Skin epidermis (tissue), 12 donors: ENCODE measurements around the gene DDX5.

Experiments used
- H3K27ac ChIP-seq, 21 experiments: fragments of 200-600 bp; sonication (generic) in 11 of 21; one replicate each; pipeline ENCODE4 v1.5.0; 2020; ENCODE audit warnings: mild to moderate bottlenecking in 3 of 21, inconsistent platforms in 2 of 21, moderate library complexity in 2 of 21
- H3K4me3 ChIP-seq, 7 experiments: fragments of 200-600 bp; sonication (generic) in 2 of 7; one replicate each; pipeline ENCODE4 v1.5.0; 2020; ENCODE audit warnings: inconsistent platforms in 2 of 7, mild to moderate bottlenecking in 2 of 7, moderate library complexity in 1 of 7

Gene DDX5

GRCh38 chr17:64506201-64506575 lies at the start of gene DDX5:
Gene DDX5, minus strand, starts transcription at chr17:64506289. Its CDS starts 170 bp downstream, at chr17:64506119.
- Histone ChIP-seq H3K4me3 (peak within 1 kb of the TSS; percentile 64 to 99 (median 85)), H3K27ac (peak within 1 kb of the TSS; percentile 95 to 100 (median 99))

- Histone ChIP-seq H3K4me3 (no peak overlapping the region), H3K27ac (peak overlapping the region in 1 of 21 experiments; percentile 9)
Observed at GRCh38 chr17:64555281-64555680, 49.2 kb upstream of the DDX5 start.

GRCh38 chr17:64554028-64554637 lies 48.0 kb upstream of the DDX5 start:
- Histone ChIP-seq H3K4me3 (no peak overlapping the region), H3K27ac (no peak overlapping the region)

GRCh38 chr17:64551461-64551860 lies 45.4 kb upstream of the DDX5 start:
- Histone ChIP-seq H3K4me3 (no peak overlapping the region), H3K27ac (no peak overlapping the region)

GRCh38 chr17:64547319-64547718 lies 41.2 kb upstream of the DDX5 start:
- Histone ChIP-seq H3K4me3 (no peak overlapping the region), H3K27ac (no peak overlapping the region)

- Histone ChIP-seq H3K4me3 (no peak overlapping the region), H3K27ac (no peak overlapping the region)
Observed at GRCh38 chr17:64546716-64547115, 40.6 kb upstream of the DDX5 start.

- no peak overlapping the region for H3K4me3 ChIP-seq
- H3K27ac ChIP-seq, result no peak overlapping the region
Observed at GRCh38 chr17:64544742-64545141, 38.7 kb upstream of the DDX5 start.

- no peak overlapping the region for H3K4me3 ChIP-seq
- H3K27ac ChIP-seq, result no peak overlapping the region
Observed at GRCh38 chr17:64540118-64540776, 34.2 kb upstream of the DDX5 start.

- H3K27ac ChIP-seq, result no peak overlapping the region
- H3K4me3 ChIP-seq, result no peak overlapping the region
Observed at GRCh38 chr17:64538508-64539130, 32.5 kb upstream of the DDX5 start.

- no peak overlapping the region for H3K27ac ChIP-seq
- no peak overlapping the region for H3K4me3 ChIP-seq
Observed at GRCh38 chr17:64537488-64537887, 31.4 kb upstream of the DDX5 start.

GRCh38 chr17:64536913-64537312 lies 30.8 kb upstream of the DDX5 start:
- Histone ChIP-seq H3K27ac (no peak overlapping the region), H3K4me3 (no peak overlapping the region)

- Histone ChIP-seq H3K27ac (no peak overlapping the region), H3K4me3 (no peak overlapping the region)
Observed at GRCh38 chr17:64535357-64535756, 29.3 kb upstream of the DDX5 start.

- H3K27ac ChIP-seq, result no peak overlapping the region
- H3K4me3 ChIP-seq, result no peak overlapping the region
Observed at GRCh38 chr17:64534187-64534586, 28.1 kb upstream of the DDX5 start.

GRCh38 chr17:64533784-64534183 lies 27.7 kb upstream of the DDX5 start:
- no peak overlapping the region for H3K27ac ChIP-seq
- H3K4me3 ChIP-seq, result no peak overlapping the region

GRCh38 chr17:64532409-64532808 lies 26.3 kb upstream of the DDX5 start:
- H3K4me3 ChIP-seq, result no peak overlapping the region
- H3K27ac ChIP-seq, result no peak overlapping the region

GRCh38 chr17:64531955-64532371 lies 25.9 kb upstream of the DDX5 start:
- Histone ChIP-seq H3K4me3 (no peak overlapping the region), H3K27ac (no peak overlapping the region)

- Histone ChIP-seq H3K4me3 (no peak overlapping the region), H3K27ac (no peak overlapping the region)
Observed at GRCh38 chr17:64529221-64529620, 23.1 kb upstream of the DDX5 start.

- no peak overlapping the region for H3K4me3 ChIP-seq
- no peak overlapping the region for H3K27ac ChIP-seq
Observed at GRCh38 chr17:64527914-64528313, 21.8 kb upstream of the DDX5 start.

- Histone ChIP-seq H3K4me3 (no peak overlapping the region), H3K27ac (no peak overlapping the region)
Observed at GRCh38 chr17:64520359-64520758, 14.3 kb upstream of the DDX5 start.

- H3K27ac ChIP-seq, result no peak overlapping the region
Observed at GRCh38 chr17:64519601-64520000, 13.5 kb upstream of the DDX5 start.

GRCh38 chr17:64515829-64516228 lies 9.7 kb upstream of the DDX5 start:
- no peak overlapping the region for H3K27ac ChIP-seq
- H3K4me3 ChIP-seq, result no peak overlapping the region

More at GRCh38 chr17:64519601-64520000, 13.5 kb upstream of the DDX5 start:
- H3K4me3 ChIP-seq, result no peak overlapping the region
